ENCODE data around the gene TOR1B. TPM values are rescaled to one million over a fixed set of nuclear protein-coding genes. Genes with fewer than 3 reads are reported as not detected.

TOR1B gene
- total RNA-seq, 4 donors from 2014 or later: 4.1 to 33.9 (median 13.2) TPM

GRCh38 chr9:129762985-129763926 is 39.7 kb upstream of the TOR1B start:
- Histone ChIP-seq H3K36me3 (no peaks in the 10 kb centered on the region), H3K4me1 (no peaks in the 10 kb centered on the region), H3K27ac (peak overlapping the region; percentile 46 to 80), H3K4me3 (no peak overlapping the region), H3K27me3 (no peaks in the 10 kb centered on the region), H3K9me3 (no peaks in the 10 kb centered on the region)
- TF ChIP-seq POLR2A (IDR thresholded peaks at IDR 0.05) (no peak), CTCF (IDR thresholded peaks at IDR 0.05) (no peak)
- intact Hi-C loops (cut with DNase I; ENCODE audit: low total_unique reads): no loop called here
- DNase-seq: peak; percentile 68 to 72

GRCh38 chr9:129765764-129766317 is 37.1 kb upstream of the TOR1B start:
- Histone ChIP-seq H3K27ac (no peak overlapping the region), H3K4me1 (no peaks in the 10 kb centered on the region), H3K9me3 (no peaks in the 10 kb centered on the region), H3K36me3 (no peaks in the 10 kb centered on the region), H3K27me3 (no peaks in the 10 kb centered on the region), H3K4me3 (no peak overlapping the region)
- intact Hi-C loops (cut with DNase I; ENCODE audit: low total_unique reads): no loop called here
- no peak for DNase-seq
- TF ChIP-seq POLR2A (IDR thresholded peaks at IDR 0.05): no peak
- TF ChIP-seq CTCF (IDR thresholded peaks at IDR 0.05): no peak

- Histone ChIP-seq H3K36me3 (no peaks in the 10 kb centered on the region), H3K4me1 (no peaks in the 10 kb centered on the region)
- intact Hi-C loops (cut with DNase I; ENCODE audit: low total_unique reads): no loop called here
Observed at GRCh38 chr9:129768486-129768885, 34.5 kb upstream of the TOR1B start.

GRCh38 chr9:129769669-129770068 is 33.3 kb upstream of the TOR1B start:
- H3K4me3 ChIP-seq: no peak overlapping the region
- intact Hi-C loops (cut with DNase I; ENCODE audit: low total_unique reads): no loop called here
- no peaks in the 10 kb centered on the region for H3K27me3 ChIP-seq
- H3K4me1 ChIP-seq: no peaks in the 10 kb centered on the region
- TF ChIP-seq POLR2A (IDR thresholded peaks at IDR 0.05): no peak
- no peak overlapping the region for H3K27ac ChIP-seq
- DNase-seq: no peak
- H3K9me3 ChIP-seq: no peaks in the 10 kb centered on the region
- no peaks in the 10 kb centered on the region for H3K36me3 ChIP-seq

More at GRCh38 chr9:129768486-129768885, 34.5 kb upstream of the TOR1B start:
- Histone ChIP-seq H3K27ac (no peak overlapping the region), H3K9me3 (no peaks in the 10 kb centered on the region), H3K4me3 (no peak overlapping the region), H3K27me3 (no peaks in the 10 kb centered on the region)
- DNase-seq: no peak
- no peak for TF ChIP-seq POLR2A (IDR thresholded peaks at IDR 0.05)
- TF ChIP-seq CTCF (IDR thresholded peaks at IDR 0.05): no peak

- no peak for DNase-seq
- Histone ChIP-seq H3K4me1 (no peaks in the 10 kb centered on the region), H3K27me3 (no peaks in the 10 kb centered on the region), H3K4me3 (no peak overlapping the region), H3K9me3 (no peaks in the 10 kb centered on the region), H3K27ac (no peak overlapping the region), H3K36me3 (no peaks in the 10 kb centered on the region)
- intact Hi-C loops (cut with DNase I; ENCODE audit: low total_unique reads): no loop called here
- TF ChIP-seq CTCF (IDR thresholded peaks at IDR 0.05) (no peak), POLR2A (IDR thresholded peaks at IDR 0.05) (no peak)
Observed at GRCh38 chr9:129770741-129771140, 32.2 kb upstream of the TOR1B start.

Measured in uterus (tissue), 4 donors.